NCI-H748 treated with DMSO at 0.1 percent for 48 hours (cell line): Measurements from ENCODE around the gene EHMT1.

Source experiments
- DNase-seq: peaks from one replicate; lab custom pipeline; 2025; lab: John Stamatoyannopoulos, UW

The EHMT1 gene

GRCh38 chr9:137674307-137674975 is 55.6 kb downstream of the EHMT1 start:
- no peak for DNase-seq

- DNase-seq: no peak
Observed at GRCh38 chr9:137674976-137675320, 56.1 kb downstream of the EHMT1 start.

GRCh38 chr9:137676998-137677397 is 58.2 kb downstream of the EHMT1 start:
- DNase-seq: no peak

- DNase-seq: no peak
Observed at GRCh38 chr9:137678202-137678601, 59.4 kb downstream of the EHMT1 start.

- no peak for DNase-seq
Observed at GRCh38 chr9:137679249-137679648, 60.4 kb downstream of the EHMT1 start.

- DNase-seq: no peak
Observed at GRCh38 chr9:137679695-137680305, 61.0 kb downstream of the EHMT1 start.

GRCh38 chr9:137680444-137681358 is 61.9 kb downstream of the EHMT1 start:
- no peak for DNase-seq

- no peak for DNase-seq
Observed at GRCh38 chr9:137682428-137683105, 63.8 kb downstream of the EHMT1 start.

- DNase-seq: no peak
Observed at GRCh38 chr9:137683262-137683864, 64.6 kb downstream of the EHMT1 start.

- DNase-seq: no peak
Observed at GRCh38 chr9:137685035-137685740, 66.4 kb downstream of the EHMT1 start.

GRCh38 chr9:137685741-137686420 is 67.1 kb downstream of the EHMT1 start:
- DNase-seq: no peak

GRCh38 chr9:137688261-137688660 is 69.5 kb downstream of the EHMT1 start:
- DNase-seq: no peak

- DNase-seq: no peak
Observed at GRCh38 chr9:137688725-137689124, 69.9 kb downstream of the EHMT1 start.

- DNase-seq: no peak
Observed at GRCh38 chr9:137689745-137690529, 71.1 kb downstream of the EHMT1 start.

GRCh38 chr9:137690930-137691645 is 72.3 kb downstream of the EHMT1 start:
- DNase-seq: no peak

GRCh38 chr9:137691646-137692351 is 73.0 kb downstream of the EHMT1 start:
- no peak for DNase-seq

GRCh38 chr9:137694236-137694959 is 75.6 kb downstream of the EHMT1 start:
- DNase-seq: no peak
